Osteocyte (in vitro differentiated cells): ENCODE results near the gene PLCB4. TPM values are rescaled to one million over a fixed set of nuclear protein-coding genes. Genes with fewer than 3 reads are reported as not detected.

Experiments
- DNase-seq: peaks from one replicate; pipeline ENCODE4 v3.0.0; 2021; ENCODE audit warnings: mixed read lengths; ENCODE audit not compliant: unreplicated experiment; ENCODE audit errors: extremely low spot score
- H3K27ac Mint-ChIP-seq: one replicate; pipeline ENCODE4 v1.8.0; 2021; ENCODE audit warnings: mild to moderate bottlenecking, mixed read lengths; ENCODE audit not compliant: unreplicated experiment
- H3K27me3 Mint-ChIP-seq: one replicate; pipeline ENCODE4 v1.8.0; 2021; ENCODE audit warnings: mixed read lengths; ENCODE audit not compliant: unreplicated experiment
- H3K36me3 Mint-ChIP-seq: one replicate; pipeline ENCODE4 v1.8.0; 2021; ENCODE audit warnings: mixed read lengths; ENCODE audit not compliant: unreplicated experiment
- H3K4me1 Mint-ChIP-seq: one replicate; pipeline ENCODE4 v1.8.0; 2021; ENCODE audit warnings: mixed read lengths; ENCODE audit not compliant: unreplicated experiment
- H3K4me3 Mint-ChIP-seq: one replicate; pipeline ENCODE4 v1.8.0; 2021; ENCODE audit warnings: mild to moderate bottlenecking, moderate library complexity, mixed read lengths; ENCODE audit not compliant: unreplicated experiment
- H3K9me3 Mint-ChIP-seq: one replicate; pipeline ENCODE4 v1.8.0; 2021; ENCODE audit warnings: mixed read lengths; ENCODE audit not compliant: unreplicated experiment
- CTCF ChIP-seq: fragments of 200-600 bp; sonication (generic); IDR thresholded peaks from 2 replicates; pipeline ENCODE4 v1.5.0; 2021; ENCODE audit warnings: antibody characterized with exemption, mild to moderate bottlenecking, moderate library complexity
- total RNA-seq: library from RNA; stranded (reverse); gene quantifications from 2 replicates; pipeline ENCODE4 v1.2.1, GENCODE V29; 2021

The PLCB4 gene
- total RNA-seq, 1 donor from 2014 or later, result 5.3 TPM

GRCh38 chr20:9276966-9277468, 208.1 kb downstream of the PLCB4 start:
- Mint-ChIP-seq H3K27ac (no peak overlapping the region), H3K9me3 (peaks cover 5% of the 10 kb centered on the region), H3K27me3 (no peaks in the 10 kb centered on the region), H3K4me3 (no peak overlapping the region), H3K36me3 (no peaks in the 10 kb centered on the region), H3K4me1 (peaks cover 23% of the 10 kb centered on the region)
- DNase-seq, result no peak
- TF ChIP-seq CTCF, result no peak

- H3K27me3 Mint-ChIP-seq, result no peaks in the 10 kb centered on the region
- no peak for DNase-seq
- no peak for TF ChIP-seq CTCF
- H3K4me3 Mint-ChIP-seq, result no peak overlapping the region
- no peaks in the 10 kb centered on the region for H3K36me3 Mint-ChIP-seq
- H3K9me3 Mint-ChIP-seq, result peaks cover 2% of the 10 kb centered on the region
- H3K4me1 Mint-ChIP-seq, result peaks cover 27% of the 10 kb centered on the region
- H3K27ac Mint-ChIP-seq, result no peak overlapping the region
Measured at GRCh38 chr20:9279918-9280401, 211.1 kb downstream of the PLCB4 start.

GRCh38 chr20:9280666-9281065, 211.8 kb downstream of the PLCB4 start:
- no peaks in the 10 kb centered on the region for H3K27me3 Mint-ChIP-seq
- no peak overlapping the region for H3K27ac Mint-ChIP-seq
- no peaks in the 10 kb centered on the region for H3K9me3 Mint-ChIP-seq
- no peak overlapping the region for H3K4me3 Mint-ChIP-seq
- no peaks in the 10 kb centered on the region for H3K36me3 Mint-ChIP-seq
- H3K4me1 Mint-ChIP-seq, result peaks cover 27% of the 10 kb centered on the region
- TF ChIP-seq CTCF, result no peak
- DNase-seq, result no peak

GRCh38 chr20:9281803-9282202, 212.9 kb downstream of the PLCB4 start:
- Mint-ChIP-seq H3K27me3 (no peaks in the 10 kb centered on the region), H3K27ac (no peak overlapping the region), H3K4me1 (peaks cover 27% of the 10 kb centered on the region), H3K36me3 (no peaks in the 10 kb centered on the region), H3K4me3 (no peak overlapping the region), H3K9me3 (no peaks in the 10 kb centered on the region)
- no peak for DNase-seq
- no peak for TF ChIP-seq CTCF

GRCh38 chr20:9285617-9286016, 216.7 kb downstream of the PLCB4 start:
- Mint-ChIP-seq H3K4me3 (no peak overlapping the region), H3K9me3 (no peaks in the 10 kb centered on the region), H3K4me1 (peaks cover 18% of the 10 kb centered on the region), H3K27ac (no peak overlapping the region), H3K27me3 (no peaks in the 10 kb centered on the region), H3K36me3 (no peaks in the 10 kb centered on the region)
- no peak for TF ChIP-seq CTCF
- no peak for DNase-seq
